ENCODE results near the gene FIGNL2. TPM values are rescaled to one million over a fixed set of nuclear protein-coding genes. Genes with fewer than 3 reads are reported as not detected.

FIGNL2 gene
- total RNA-seq, 4 donors from 2014 or later = not detected

- no peak for DNase-seq
- H3K27ac ChIP-seq = no peak overlapping the region
- H3K27me3 ChIP-seq = peaks cover 4% of the 10 kb centered on the region
- TF ChIP-seq, protein P1, sequence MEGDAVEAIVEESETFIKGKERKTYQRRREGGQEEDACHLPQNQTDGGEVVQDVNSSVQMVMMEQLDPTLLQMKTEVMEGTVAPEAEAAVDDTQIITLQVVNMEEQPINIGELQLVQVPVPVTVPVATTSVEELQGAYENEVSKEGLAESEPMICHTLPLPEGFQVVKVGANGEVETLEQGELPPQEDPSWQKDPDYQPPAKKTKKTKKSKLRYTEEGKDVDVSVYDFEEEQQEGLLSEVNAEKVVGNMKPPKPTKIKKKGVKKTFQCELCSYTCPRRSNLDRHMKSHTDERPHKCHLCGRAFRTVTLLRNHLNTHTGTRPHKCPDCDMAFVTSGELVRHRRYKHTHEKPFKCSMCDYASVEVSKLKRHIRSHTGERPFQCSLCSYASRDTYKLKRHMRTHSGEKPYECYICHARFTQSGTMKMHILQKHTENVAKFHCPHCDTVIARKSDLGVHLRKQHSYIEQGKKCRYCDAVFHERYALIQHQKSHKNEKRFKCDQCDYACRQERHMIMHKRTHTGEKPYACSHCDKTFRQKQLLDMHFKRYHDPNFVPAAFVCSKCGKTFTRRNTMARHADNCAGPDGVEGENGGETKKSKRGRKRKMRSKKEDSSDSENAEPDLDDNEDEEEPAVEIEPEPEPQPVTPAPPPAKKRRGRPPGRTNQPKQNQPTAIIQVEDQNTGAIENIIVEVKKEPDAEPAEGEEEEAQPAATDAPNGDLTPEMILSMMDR (IDR thresholded peaks at IDR 0.05) = no peak
- no peak for TF ChIP-seq POLR2A (IDR thresholded peaks at IDR 0.05)
- no peak for TF ChIP-seq EP300 (IDR thresholded peaks at IDR 0.05; ENCODE audit: low read depth)
- no peak for TF ChIP-seq POLR2AphosphoS5 (IDR thresholded peaks at IDR 0.05)
- 92 to 94% methylated on average over 6 of the region's 6 CpGs for WGBS, 2 donors (ENCODE audit: low coverage in 1 of 2)
- no peaks in the 10 kb centered on the region for H3K9me3 ChIP-seq
- intact Hi-C loops (cut with DNase I; ENCODE audit: low total_unique reads) = no loop called here
- in situ Hi-C loops (cut with MboI; ENCODE audit: low pct_ligation_motif_present in 1 of 4, low pct_unique_long_range_greater_than_20kb in 1 of 4, low sequenced_read_pairs in 3 of 4) = loop anchor here in 2 of 4 donors (10.0 to 25.0 kb wide), 2 partner anchors 278 to 391 kb away; partner anchors contain the start of gene SLC4A8 (in 1 of the 2)
- no peak overlapping the region for H3K4me3 ChIP-seq
- H3K4me1 ChIP-seq = peaks cover 8 to 17% (median 13%) of the 10 kb centered on the region in 4 donors
- no peaks in the 10 kb centered on the region for H3K36me3 ChIP-seq
Observed at GRCh38 chr12:51815571-51815970, 32.9 kb downstream of the FIGNL2 start.

- in situ Hi-C loops (cut with MboI; ENCODE audit: low pct_ligation_motif_present in 1 of 4, low pct_unique_long_range_greater_than_20kb in 1 of 4, low sequenced_read_pairs in 3 of 4) (loop anchor here in 2 of 4 donors (10.0 to 25.0 kb wide), 2 partner anchors 277 to 390 kb away; partner anchors contain the start of gene SLC4A8 (in 1 of the 2)), intact Hi-C loops (cut with DNase I; ENCODE audit: low total_unique reads) (no loop called here)
- Histone ChIP-seq H3K9me3 (no peaks in the 10 kb centered on the region), H3K4me3 (peak overlapping the region; percentile 49 to 73 (median 68)), H3K36me3 (no peaks in the 10 kb centered on the region), H3K27me3 (no peaks in the 10 kb centered on the region), H3K4me1 (peaks cover 4 to 13% (median 10%) of the 10 kb centered on the region in 4 donors), H3K27ac (peak overlapping the region; percentile 76 to 88 (median 84))
- WGBS, 2 donors (ENCODE audit: low coverage in 1 of 2) = 3% methylated on average over 15 of the region's 100 CpGs; no CpG with 5 or more reads in 1 of the 2 donors
- peak; percentile 86 for DNase-seq
- TF ChIP-seq EP300 (IDR thresholded peaks at IDR 0.05; ENCODE audit: low read depth) (no peak), POLR2A (IDR thresholded peaks at IDR 0.05) (peak; percentile 38), POLR2AphosphoS5 (IDR thresholded peaks at IDR 0.05) (peak in 2 of 3 donors; percentile 30 to 47)
- TF ChIP-seq, protein P1 (IDR thresholded peaks at IDR 0.05) = peak in 4 of 5 experiments; percentile 41 to 66 (median 54)
Observed at GRCh38 chr12:51814311-51815088, 34.0 kb downstream of the FIGNL2 start.

DNA sequence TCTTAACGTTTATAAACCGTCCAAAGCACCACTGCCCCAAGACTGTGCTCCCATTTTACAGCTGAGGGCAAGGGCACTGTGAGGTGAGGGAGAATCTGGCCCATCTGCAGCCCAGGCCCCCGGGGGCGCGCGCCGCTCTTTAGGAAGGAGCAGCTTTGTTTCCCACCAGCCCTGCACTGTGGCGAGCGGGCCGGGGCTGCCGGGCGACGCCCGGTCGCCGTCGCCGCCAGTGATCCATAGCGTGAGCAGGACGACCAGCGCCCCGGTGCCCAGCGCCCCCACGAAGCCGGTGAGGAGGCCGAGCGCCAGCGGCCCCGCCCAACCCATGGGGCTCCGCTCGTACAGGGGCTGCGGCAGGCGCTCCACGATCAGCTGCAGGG lies 34.6 kb downstream of the FIGNL2 start:
- Histone ChIP-seq H3K4me1 (peaks cover 4 to 13% (median 10%) of the 10 kb centered on the region in 4 donors), H3K27ac (peak overlapping the region in 3 of 4 donors; percentile 84 to 88 (median 85)), H3K4me3 (peak overlapping the region; percentile 18 to 73 (median 68)), H3K36me3 (no peaks in the 10 kb centered on the region), H3K27me3 (no peaks in the 10 kb centered on the region), H3K9me3 (no peaks in the 10 kb centered on the region)
- WGBS, 2 donors (ENCODE audit: low coverage in 1 of 2) = 24% methylated on average over 16 of the region's 34 CpGs; no CpG with 5 or more reads in 1 of the 2 donors
- intact Hi-C loops (cut with DNase I; ENCODE audit: low total_unique reads) = no loop called here
- no peak for TF ChIP-seq EP300 (IDR thresholded peaks at IDR 0.05; ENCODE audit: low read depth)
- TF ChIP-seq POLR2AphosphoS5 (IDR thresholded peaks at IDR 0.05) = no peak
- TF ChIP-seq POLR2A (IDR thresholded peaks at IDR 0.05) = no peak
- in situ Hi-C loops (cut with MboI; ENCODE audit: low pct_ligation_motif_present in 1 of 4, low pct_unique_long_range_greater_than_20kb in 1 of 4, low sequenced_read_pairs in 3 of 4) = loop anchor here in 2 of 4 donors (10.0 to 25.0 kb wide), 2 partner anchors 277 to 389 kb away; partner anchors contain the start of gene SLC4A8 (in 1 of the 2)
- no peak for DNase-seq

- H3K27ac ChIP-seq = no peak overlapping the region
- DNase-seq = no peak
- no peaks in the 10 kb centered on the region for H3K9me3 ChIP-seq
- H3K27me3 ChIP-seq = no peaks in the 10 kb centered on the region
- in situ Hi-C loops (cut with MboI; ENCODE audit: low pct_ligation_motif_present in 1 of 4, low pct_unique_long_range_greater_than_20kb in 1 of 4, low sequenced_read_pairs in 3 of 4) = loop anchor here in 2 of 4 donors (10.0 to 25.0 kb wide), 2 partner anchors 276 to 388 kb away; partner anchors contain the start of gene SLC4A8 (in 1 of the 2)
- H3K4me3 ChIP-seq = no peak overlapping the region
- TF ChIP-seq EP300 (IDR thresholded peaks at IDR 0.05; ENCODE audit: low read depth) (no peak), POLR2A (IDR thresholded peaks at IDR 0.05) (no peak), POLR2AphosphoS5 (IDR thresholded peaks at IDR 0.05) (no peak)
- TF ChIP-seq, protein P1 (IDR thresholded peaks at IDR 0.05) = no peak
- intact Hi-C loops (cut with DNase I; ENCODE audit: low total_unique reads) = no loop called here
- H3K36me3 ChIP-seq = no peaks in the 10 kb centered on the region
- peaks cover 4 to 13% (median 10%) of the 10 kb centered on the region in 4 donors for H3K4me1 ChIP-seq
- WGBS, 2 donors (ENCODE audit: low coverage in 1 of 2) = 80 to 85% methylated on average over 2 to 10 of the region's 13 CpGs
Observed at GRCh38 chr12:51812871-51813270, 35.6 kb downstream of the FIGNL2 start.
